IMR-90 (cell line): ENCODE data around the gene KMT2C. TPM values are rescaled to one million over a fixed set of nuclear protein-coding genes. Genes with fewer than 3 reads are reported as not detected.

Source experiments
- ATAC-seq: fragments of 200-7000 bp; cut with Tn5 transposase; 2 replicates; pipeline ENCODE4 v1.9.1; 2020; ENCODE audit warnings: low read depth, mild to moderate bottlenecking, moderate library complexity
- BruUV-seq: library from RNA; stranded (reverse); fragments of 400-500 nt; replicated peaks from 2 replicates; lab custom pipeline; 2021; lab: Mats Ljungman, UMichigan
- CTCF ChIA-PET: fragments of 300-600 bp; formaldehyde crosslinking; extraction: SDS; loops from one replicate; lab custom pipeline; 2021; ENCODE audit warnings: antibody characterized with exemption; lab: Yijun Ruan, JAX
- POLR2A ChIA-PET: fragments of 300-600 bp; sonication (Branson Sonifier 250); formaldehyde crosslinking; loops from one replicate; lab custom pipeline; 2022; ENCODE audit warnings: antibody characterized with exemption; ENCODE audit not compliant: unreplicated experiment; lab: Charles Lee
- DNase-seq: peaks from one replicate; pipeline ENCODE4 v3.0.0; 2013
- H2AFZ ChIP-seq: replicated peaks from 2 replicates; pipeline ENCODE3; 2013; ENCODE audit warnings: low read length, mild to moderate bottlenecking; ENCODE audit not compliant: poor library complexity
- H2AK5ac ChIP-seq: 2 replicates; pipeline ENCODE4 v1.6.1; 2013; ENCODE audit warnings: low read depth, low read length, inconsistent platforms
- H2AK9ac ChIP-seq: replicated peaks from 2 replicates; pipeline ENCODE3; 2013; ENCODE audit warnings: mild to moderate bottlenecking, low read depth, low read length, moderate library complexity; ENCODE audit not compliant: poor library complexity
- H2BK120ac ChIP-seq: 2 replicates; pipeline ENCODE4 v1.6.1; 2013; ENCODE audit warnings: low read depth, low read length, inconsistent platforms
- H2BK15ac ChIP-seq: 3 replicates; pipeline ENCODE4 v1.6.1; 2013; ENCODE audit warnings: low read depth, low read length, inconsistent platforms
- H2BK20ac ChIP-seq: 2 replicates; pipeline ENCODE4 v1.6.1; 2013; ENCODE audit warnings: low read depth, mild to moderate bottlenecking, inconsistent platforms, low read length, moderate library complexity
- H2BK5ac ChIP-seq: 2 replicates; pipeline ENCODE4 v1.6.1; 2013; ENCODE audit warnings: mild to moderate bottlenecking, low read depth, low read length, inconsistent platforms; ENCODE audit not compliant: poor library complexity, severe bottlenecking
- H3K14ac ChIP-seq: replicated peaks from 2 replicates; pipeline ENCODE4 v1.6.1; 2013; ENCODE audit warnings: low read depth, low read length, inconsistent platforms
- H3K18ac ChIP-seq: 2 replicates; pipeline ENCODE4 v1.6.1; 2013; ENCODE audit warnings: low read depth, low read length, control low read depth
- H3K23ac ChIP-seq: 2 replicates; pipeline ENCODE4 v1.6.1; 2013; ENCODE audit warnings: low read depth, low read length, inconsistent platforms
- H3K27ac ChIP-seq: 2 replicates; pipeline ENCODE4 v1.5.1; 2013; ENCODE audit warnings: mild to moderate bottlenecking, control low read depth, low read length; ENCODE audit not compliant: insufficient read depth
- H3K27me3 ChIP-seq: 2 replicates; pipeline ENCODE4 v1.6.1; 2013; ENCODE audit warnings: low read length; ENCODE audit not compliant: control insufficient read depth, insufficient read depth
- H3K36me3 ChIP-seq: 2 replicates; pipeline ENCODE4 v1.6.1; 2013; ENCODE audit warnings: low read length, mixed read lengths; ENCODE audit not compliant: control insufficient read depth, insufficient read depth
- H3K4ac ChIP-seq: 2 replicates; pipeline ENCODE4 v1.6.1; 2013; ENCODE audit warnings: low read depth, low read length, inconsistent platforms
- H3K4me1 ChIP-seq: 2 replicates; pipeline ENCODE4 v1.6.1; 2013; ENCODE audit warnings: low read length, mixed read lengths; ENCODE audit not compliant: control insufficient read depth, insufficient read depth
- H3K4me2 ChIP-seq: 2 replicates; pipeline ENCODE4 v1.6.1; 2013; ENCODE audit warnings: low read depth, mild to moderate bottlenecking, control low read depth, low read length, moderate library complexity
- H3K4me3 ChIP-seq: 2 replicates; pipeline ENCODE4 v1.5.1; 2013; ENCODE audit warnings: low read depth, mild to moderate bottlenecking, control low read depth, low read length, moderate library complexity; ENCODE audit not compliant: insufficient read depth
- H3K56ac ChIP-seq: 2 replicates; pipeline ENCODE4 v1.6.1; 2013; ENCODE audit warnings: low read length, inconsistent platforms; ENCODE audit not compliant: insufficient read depth; ENCODE audit errors: extremely low read depth
- H3K79me1 ChIP-seq, 2 experiments: 2 replicates each; pipeline ENCODE4 v1.6.1; 2013; ENCODE audit warnings: low read length in 2 of 2, inconsistent platforms in 1 of 2, low read depth in 1 of 2
- H3K9ac ChIP-seq: 2 replicates; pipeline ENCODE4 v1.6.1; 2013; ENCODE audit warnings: low read depth, low read length, control low read depth
- H3K9me1 ChIP-seq: 2 replicates; pipeline ENCODE4 v1.6.1; 2013; ENCODE audit warnings: low read length, inconsistent platforms; ENCODE audit not compliant: insufficient read depth
- H3K9me3 ChIP-seq: 2 replicates; pipeline ENCODE4 v1.6.1; 2013; ENCODE audit warnings: low read length; ENCODE audit not compliant: control insufficient read depth, insufficient read depth
- H4K20me1 ChIP-seq: 2 replicates; pipeline ENCODE4 v1.6.1; 2013; ENCODE audit warnings: low read length, inconsistent platforms; ENCODE audit not compliant: insufficient read depth
- H4K5ac ChIP-seq: 2 replicates; pipeline ENCODE4 v1.6.1; 2013; ENCODE audit warnings: mild to moderate bottlenecking, low read depth, low read length, control low read depth
- H4K8ac ChIP-seq, 2 experiments: 2 replicates each; pipeline ENCODE4 v1.6.1; 2013; ENCODE audit warnings: low read depth in 2 of 2, low read length in 2 of 2, control low read depth in 1 of 2, inconsistent platforms in 1 of 2
- H4K91ac ChIP-seq: 2 replicates; pipeline ENCODE4 v1.6.1; 2013; ENCODE audit warnings: low read depth, low read length, inconsistent platforms; ENCODE audit not compliant: insufficient read depth
- BHLHE40 ChIP-seq: fragments of 150-350 bp; IDR thresholded peaks from 2 replicates; pipeline ENCODE4 v1.6.1; 2016; ENCODE audit warnings: mild to moderate bottlenecking, low read depth, low read length
- CEBPB ChIP-seq: IDR thresholded peaks from 2 replicates; pipeline ENCODE4 v1.6.1; 2012; ENCODE audit warnings: low read depth, low read length, improper control_type of control experiment
- CHD1 ChIP-seq: IDR thresholded peaks from 2 replicates; pipeline ENCODE4 v1.6.1; 2012; ENCODE audit warnings: low read depth, low read length, improper control_type of control experiment
- ELK1 ChIP-seq: fragments of 150-350 bp; IDR thresholded peaks from 2 replicates; pipeline ENCODE4 v1.6.1; 2016; ENCODE audit warnings: low read depth, mild to moderate bottlenecking, low read length, moderate library complexity, borderline replicate concordance
- FOS ChIP-seq: fragments of 150-350 bp; IDR thresholded peaks from 2 replicates; pipeline ENCODE4 v1.6.1; 2016; ENCODE audit warnings: low read depth, low read length
- MAFK ChIP-seq: IDR thresholded peaks from 2 replicates; pipeline ENCODE4 v1.6.1; 2012; ENCODE audit warnings: low read depth, low read length, improper control_type of control experiment
- MAZ ChIP-seq: IDR thresholded peaks from 2 replicates; pipeline ENCODE4 v1.6.1; 2012; ENCODE audit warnings: low read depth, mild to moderate bottlenecking, low read length, improper control_type of control experiment, moderate library complexity, borderline replicate concordance
- MXI1 ChIP-seq: IDR thresholded peaks from 2 replicates; pipeline ENCODE4 v1.6.1; 2012; ENCODE audit warnings: low read depth, mild to moderate bottlenecking, low read length, moderate library complexity, borderline replicate concordance
- NFE2L2 ChIP-seq: fragments of 150-350 bp; IDR thresholded peaks from 2 replicates; pipeline ENCODE4 v1.6.1; 2016; ENCODE audit warnings: low read depth, mild to moderate bottlenecking, low read length
- POLR2A ChIP-seq: IDR thresholded peaks from 2 replicates; pipeline ENCODE4 v1.6.1; 2012; ENCODE audit warnings: mild to moderate bottlenecking, low read depth, low read length
- RAD21 ChIP-seq: IDR thresholded peaks from 2 replicates; pipeline ENCODE4 v1.6.1; 2012; ENCODE audit warnings: low read length, improper control_type of control experiment
- RCOR1 ChIP-seq: IDR thresholded peaks from 2 replicates; pipeline ENCODE4 v1.6.1; 2012; ENCODE audit warnings: mild to moderate bottlenecking, low read length, improper control_type of control experiment; ENCODE audit not compliant: insufficient replicate concordance
- RFX5 ChIP-seq: IDR thresholded peaks from 2 replicates; pipeline ENCODE4 v1.8.0; 2012; ENCODE audit warnings: low read depth, mild to moderate bottlenecking, low read length, moderate library complexity
- SMC3 ChIP-seq: fragments of 150-350 bp; IDR thresholded peaks from 2 replicates; pipeline ENCODE4 v1.6.1; 2016; ENCODE audit warnings: low read depth, mild to moderate bottlenecking, antibody characterized with exemption, low read length, moderate library complexity
- USF2 ChIP-seq: fragments of 150-350 bp; IDR thresholded peaks from 2 replicates; pipeline ENCODE4 v1.6.1; 2017; ENCODE audit warnings: mild to moderate bottlenecking, antibody characterized with exemption, low read length, low read depth
- WGBS, 2 experiments: methylation state at CpG; one replicate each; pipeline versions ENCODE4 v1.1.5 to v1.1.7; 2013; ENCODE audit warnings: missing lambda C conversion rate in 2 of 2; ENCODE audit not compliant: insufficient read length in 1 of 2; ENCODE audit errors: extremely low coverage in 2 of 2; 5-methylcytosine and 5-hydroxymethylcytosine counted together
- dilution Hi-C: fragments of 300-500 bp; cut with HindIII; formaldehyde crosslinking; loops from one replicate; pipeline ENCODE4 v1.14.3; 2018; ENCODE audit warnings: low sequenced_read_pairs; ENCODE audit not compliant: unreplicated experiment
- in situ Hi-C: fragments of 300-500 bp; cut with MboI; formaldehyde crosslinking; loops from 3 replicates; pipeline ENCODE4 v1.14.3; 2019; ENCODE audit warnings: low sequenced_read_pairs, inconsistent platforms, mixed read lengths
- intact Hi-C: fragments of 100-400 bp; cut with micrococcal nuclease; formaldehyde crosslinking; loops from 2 replicates; pipeline ENCODE4 v1.10.0; 2022
- polyA plus RNA-seq, 3 experiments: library from polyadenylated mRNA; depleted of rRNA; stranded (reverse); fragments of >200 nt; gene quantifications; 2 replicates each; pipeline ENCODE4 v1.2.3, GENCODE V29; 2012; ENCODE audit warnings: low replicate concordance in 1 of 3
- total RNA-seq: library from RNA; depleted of rRNA; stranded (reverse); fragments of >200 nt; gene quantifications from 2 replicates; pipeline ENCODE4 v1.2.3, GENCODE V29; 2012

Gene KMT2C
- total and polyA plus RNA-seq, 2 of the 4 experiments (the other 2 are of a cell fraction), result 8.0 to 23.3 TPM

- Histone ChIP-seq H4K20me1 (no peaks in the 10 kb centered on the region), H3K36me3 (no peaks in the 10 kb centered on the region), H2BK20ac (no peak overlapping the region), H3K9me3 (no peaks in the 10 kb centered on the region), H3K4me1 (no peaks in the 10 kb centered on the region), H3K4me2 (no peak overlapping the region), H2BK5ac (no peak overlapping the region), H3K4ac (no peak overlapping the region), H3K18ac (no peak overlapping the region), H2AK9ac (no peak overlapping the region), H2BK15ac (no peak overlapping the region), H3K79me1 (no peaks in the 10 kb centered on the region), H4K91ac (no peak overlapping the region), H3K9ac (no peak overlapping the region), H3K14ac (no peak overlapping the region), H3K9me1 (no peaks in the 10 kb centered on the region), H3K23ac (no peak overlapping the region), H3K27me3 (no peaks in the 10 kb centered on the region), H3K27ac (no peak overlapping the region), H4K5ac (no peak overlapping the region), H2AFZ (no peak overlapping the region), H2AK5ac (no peak overlapping the region), H3K56ac (no peak overlapping the region), H2BK120ac (no peak overlapping the region), H4K8ac (no peak overlapping the region), H3K4me3 (no peak overlapping the region)
- no peak for DNase-seq
- CTCF ChIA-PET, result no interaction called here
- POLR2A ChIA-PET, result no interaction called here
- WGBS, 2 experiments, result no CpG with 5 or more reads among the region's 7 CpGs
- in situ Hi-C loops (no loop called here), intact Hi-C loops (no loop called here), dilution Hi-C loops (no loop called here)
- ATAC-seq, result no peak
- no TSS peak for BruUV-seq
- TF ChIP-seq CEBPB, result no peak
- no peak for TF ChIP-seq USF2
- no peak for TF ChIP-seq MXI1
- no peak for TF ChIP-seq NFE2L2
- TF ChIP-seq MAFK, result no peak
- TF ChIP-seq MAZ, result no peak
- TF ChIP-seq FOS, result no peak
- no peak for TF ChIP-seq BHLHE40
- no peak for TF ChIP-seq POLR2A
- TF ChIP-seq RFX5, result no peak
- no peak for TF ChIP-seq RAD21
- no peak for TF ChIP-seq CHD1
- no peak for TF ChIP-seq RCOR1
- TF ChIP-seq ELK1, result no peak
- no peak for TF ChIP-seq SMC3
Observed at GRCh38 chr7:152442330-152442835, 6.6 kb upstream of the KMT2C start.
